Right lobe of liver (tissue), 4 donors: ENCODE results near the gene NR1I2.

ENCODE experiments used
- POLR2A ChIP-seq: fragments of 450-650 bp; IDR thresholded peaks from one replicate; pipeline ENCODE4 v1.6.1; 2017; ENCODE audit warnings: antibody characterized with exemption, mild to moderate bottlenecking
- TF ChIP-seq, protein P1 (sequence below), 4 donors: fragments of 200-600 bp in 3 of 4; fragments of 450-650 bp in 1 of 4; IDR thresholded peaks; one replicate each; pipeline versions ENCODE4 v1.5.1 to v1.8.0; 2016 to 2022; ENCODE audit warnings: antibody characterized with exemption in 4 of 4, mild to moderate bottlenecking in 2 of 4
- donor health status: DM: no; HTN: no; CAD: no.
- donor health status: DM: no; HTN: no; CAD: no.
- donor health status: DM: no; HTN: yes; CAD: no.

DNA sequence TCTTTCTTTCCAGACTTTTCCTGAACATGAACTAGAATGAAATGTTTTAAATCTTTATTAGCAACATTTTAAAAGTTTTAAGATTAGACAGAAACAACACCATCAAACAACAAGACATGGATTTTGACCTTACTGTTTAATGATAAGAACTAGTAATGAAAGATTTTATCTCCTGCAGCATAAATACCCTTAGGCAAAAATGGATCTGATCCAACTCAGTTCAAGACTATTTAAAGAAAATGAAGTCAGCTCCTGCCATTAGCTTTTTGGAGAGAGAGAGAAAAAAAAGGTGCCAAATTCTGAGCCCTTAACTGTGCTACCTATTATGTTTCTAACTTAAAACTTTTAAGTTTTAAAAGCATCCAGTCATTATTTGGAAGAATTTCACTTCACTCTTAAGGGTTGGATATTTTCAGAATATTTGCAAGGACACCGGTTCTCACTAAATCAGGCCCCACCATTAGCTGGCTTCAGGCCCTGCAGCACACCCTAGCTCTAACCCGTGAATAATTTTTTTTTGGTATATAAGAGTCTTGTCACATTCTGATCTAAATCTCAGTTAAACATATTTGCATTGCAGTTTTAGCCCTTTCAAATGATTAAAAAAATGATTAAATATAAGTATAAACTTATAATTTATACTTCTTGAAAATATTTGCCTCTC lies 60.0 kb downstream of the NR1I2 start:
- TF ChIP-seq, protein P1, sequence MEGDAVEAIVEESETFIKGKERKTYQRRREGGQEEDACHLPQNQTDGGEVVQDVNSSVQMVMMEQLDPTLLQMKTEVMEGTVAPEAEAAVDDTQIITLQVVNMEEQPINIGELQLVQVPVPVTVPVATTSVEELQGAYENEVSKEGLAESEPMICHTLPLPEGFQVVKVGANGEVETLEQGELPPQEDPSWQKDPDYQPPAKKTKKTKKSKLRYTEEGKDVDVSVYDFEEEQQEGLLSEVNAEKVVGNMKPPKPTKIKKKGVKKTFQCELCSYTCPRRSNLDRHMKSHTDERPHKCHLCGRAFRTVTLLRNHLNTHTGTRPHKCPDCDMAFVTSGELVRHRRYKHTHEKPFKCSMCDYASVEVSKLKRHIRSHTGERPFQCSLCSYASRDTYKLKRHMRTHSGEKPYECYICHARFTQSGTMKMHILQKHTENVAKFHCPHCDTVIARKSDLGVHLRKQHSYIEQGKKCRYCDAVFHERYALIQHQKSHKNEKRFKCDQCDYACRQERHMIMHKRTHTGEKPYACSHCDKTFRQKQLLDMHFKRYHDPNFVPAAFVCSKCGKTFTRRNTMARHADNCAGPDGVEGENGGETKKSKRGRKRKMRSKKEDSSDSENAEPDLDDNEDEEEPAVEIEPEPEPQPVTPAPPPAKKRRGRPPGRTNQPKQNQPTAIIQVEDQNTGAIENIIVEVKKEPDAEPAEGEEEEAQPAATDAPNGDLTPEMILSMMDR (IDR thresholded peaks at IDR 0.05), result no peak
- no peak for TF ChIP-seq POLR2A
